Activated B cell treated with CpG ODN at 0.5 μM for 24 hours (primary cell): ENCODE data around the gene TSR1. TPM values are rescaled to one million over a fixed set of nuclear protein-coding genes. Genes with fewer than 3 reads are reported as not detected.

ENCODE experiments used
- ATAC-seq: fragments of 200-7000 bp; cut with Tn5 transposase; one replicate; pipeline ENCODE4 v1.10.0; 2021; ENCODE audit warnings: low read depth, mild to moderate bottlenecking, moderate library complexity
- CTCF ChIA-PET: fragments of 350-600 bp; sonication (Branson Sonifier 250); formaldehyde crosslinking; loops from one replicate; lab custom pipeline; 2021; ENCODE audit warnings: antibody characterized with exemption; lab: Charles Lee
- POLR2A ChIA-PET: fragments of 350-600 bp; sonication (Branson Sonifier 250); formaldehyde crosslinking; loops from one replicate; lab custom pipeline; 2021; ENCODE audit warnings: antibody characterized with exemption; lab: Charles Lee
- DNase-seq: peaks from one replicate; pipeline ENCODE4 v3.0.0; 2022
- H3K27ac Mint-ChIP-seq: one replicate; pipeline ENCODE4 v1.8.0; 2020; ENCODE audit warnings: mixed read lengths
- H3K27me3 Mint-ChIP-seq: one replicate; pipeline ENCODE4 v1.8.0; 2021; ENCODE audit warnings: mixed read lengths
- H3K36me3 Mint-ChIP-seq: one replicate; pipeline ENCODE4 v1.8.0; 2021; ENCODE audit warnings: low read depth, mixed read lengths
- H3K4me1 Mint-ChIP-seq: one replicate; pipeline ENCODE4 v1.8.0; 2021; ENCODE audit warnings: mixed read lengths
- H3K4me3 Mint-ChIP-seq: one replicate; pipeline ENCODE4 v1.8.0; 2020; ENCODE audit warnings: mild to moderate bottlenecking, mixed read lengths
- H3K9me3 Mint-ChIP-seq: one replicate; pipeline ENCODE4 v1.8.0; 2020; ENCODE audit warnings: mixed read lengths
- intact Hi-C: fragments of 100-400 bp; cut with micrococcal nuclease; formaldehyde crosslinking; loops from one replicate; pipeline ENCODE4 v1.15.1; 2024
- total RNA-seq: library from RNA; stranded (reverse); gene quantifications from 2 replicates; pipeline ENCODE4 v1.2.3, GENCODE V29; 2022
- TF ChIP-seq, protein P1 (sequence below): fragments of 200-600 bp; IDR thresholded peaks from one replicate; pipeline ENCODE4 v1.8.0; 2022; ENCODE audit warnings: antibody characterized with exemption, mild to moderate bottlenecking

The TSR1 gene
- total RNA-seq, 1 donor from 2014 or later = 48.5 TPM

GRCh38 chr17:2372681-2373080 lies 36.4 kb upstream of the TSR1 start:
- POLR2A ChIA-PET = no interaction called here
- Mint-ChIP-seq H3K4me1 (no peaks in the 10 kb centered on the region), H3K9me3 (no peaks in the 10 kb centered on the region), H3K4me3 (no peak overlapping the region), H3K27me3 (no peaks in the 10 kb centered on the region), H3K36me3 (peaks cover 37% of the 10 kb centered on the region), H3K27ac (no peak overlapping the region)
- CTCF ChIA-PET = no interaction called here
- intact Hi-C loops = no loop called here
- TF ChIP-seq, protein P1, sequence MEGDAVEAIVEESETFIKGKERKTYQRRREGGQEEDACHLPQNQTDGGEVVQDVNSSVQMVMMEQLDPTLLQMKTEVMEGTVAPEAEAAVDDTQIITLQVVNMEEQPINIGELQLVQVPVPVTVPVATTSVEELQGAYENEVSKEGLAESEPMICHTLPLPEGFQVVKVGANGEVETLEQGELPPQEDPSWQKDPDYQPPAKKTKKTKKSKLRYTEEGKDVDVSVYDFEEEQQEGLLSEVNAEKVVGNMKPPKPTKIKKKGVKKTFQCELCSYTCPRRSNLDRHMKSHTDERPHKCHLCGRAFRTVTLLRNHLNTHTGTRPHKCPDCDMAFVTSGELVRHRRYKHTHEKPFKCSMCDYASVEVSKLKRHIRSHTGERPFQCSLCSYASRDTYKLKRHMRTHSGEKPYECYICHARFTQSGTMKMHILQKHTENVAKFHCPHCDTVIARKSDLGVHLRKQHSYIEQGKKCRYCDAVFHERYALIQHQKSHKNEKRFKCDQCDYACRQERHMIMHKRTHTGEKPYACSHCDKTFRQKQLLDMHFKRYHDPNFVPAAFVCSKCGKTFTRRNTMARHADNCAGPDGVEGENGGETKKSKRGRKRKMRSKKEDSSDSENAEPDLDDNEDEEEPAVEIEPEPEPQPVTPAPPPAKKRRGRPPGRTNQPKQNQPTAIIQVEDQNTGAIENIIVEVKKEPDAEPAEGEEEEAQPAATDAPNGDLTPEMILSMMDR = no peak
- no peak for ATAC-seq
- DNase-seq = no peak

DNA sequence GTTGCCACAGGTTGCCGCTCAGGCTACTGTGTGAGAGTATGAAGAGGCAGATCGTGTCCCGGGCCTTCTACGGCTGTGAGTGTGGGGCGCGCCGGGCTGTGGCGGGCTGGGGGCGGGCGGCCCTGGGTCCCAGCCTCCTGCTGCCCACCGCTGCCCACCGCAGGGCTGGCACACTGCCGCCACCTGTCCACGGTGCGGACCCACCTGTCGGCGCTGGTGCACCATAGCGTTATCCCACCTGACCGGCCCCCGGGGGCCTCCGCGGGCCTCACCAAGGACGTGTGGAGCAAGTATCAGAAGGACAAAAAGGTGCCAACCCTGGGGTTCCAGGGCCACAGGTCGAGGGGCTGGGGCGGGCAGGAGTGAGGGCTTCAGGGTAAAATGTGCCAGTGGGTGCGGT lies 35.9 kb upstream of the TSR1 start:
- no peak overlapping the region for H3K4me3 Mint-ChIP-seq
- no peaks in the 10 kb centered on the region for H3K27me3 Mint-ChIP-seq
- POLR2A ChIA-PET = no interaction called here
- H3K27ac Mint-ChIP-seq = no peak overlapping the region
- no peaks in the 10 kb centered on the region for H3K9me3 Mint-ChIP-seq
- no peaks in the 10 kb centered on the region for H3K4me1 Mint-ChIP-seq
- DNase-seq = no peak
- intact Hi-C loops = no loop called here
- H3K36me3 Mint-ChIP-seq = peaks cover 34% of the 10 kb centered on the region
- CTCF ChIA-PET = no interaction called here
- TF ChIP-seq, protein P1 = no peak
- no peak for ATAC-seq

DNA sequence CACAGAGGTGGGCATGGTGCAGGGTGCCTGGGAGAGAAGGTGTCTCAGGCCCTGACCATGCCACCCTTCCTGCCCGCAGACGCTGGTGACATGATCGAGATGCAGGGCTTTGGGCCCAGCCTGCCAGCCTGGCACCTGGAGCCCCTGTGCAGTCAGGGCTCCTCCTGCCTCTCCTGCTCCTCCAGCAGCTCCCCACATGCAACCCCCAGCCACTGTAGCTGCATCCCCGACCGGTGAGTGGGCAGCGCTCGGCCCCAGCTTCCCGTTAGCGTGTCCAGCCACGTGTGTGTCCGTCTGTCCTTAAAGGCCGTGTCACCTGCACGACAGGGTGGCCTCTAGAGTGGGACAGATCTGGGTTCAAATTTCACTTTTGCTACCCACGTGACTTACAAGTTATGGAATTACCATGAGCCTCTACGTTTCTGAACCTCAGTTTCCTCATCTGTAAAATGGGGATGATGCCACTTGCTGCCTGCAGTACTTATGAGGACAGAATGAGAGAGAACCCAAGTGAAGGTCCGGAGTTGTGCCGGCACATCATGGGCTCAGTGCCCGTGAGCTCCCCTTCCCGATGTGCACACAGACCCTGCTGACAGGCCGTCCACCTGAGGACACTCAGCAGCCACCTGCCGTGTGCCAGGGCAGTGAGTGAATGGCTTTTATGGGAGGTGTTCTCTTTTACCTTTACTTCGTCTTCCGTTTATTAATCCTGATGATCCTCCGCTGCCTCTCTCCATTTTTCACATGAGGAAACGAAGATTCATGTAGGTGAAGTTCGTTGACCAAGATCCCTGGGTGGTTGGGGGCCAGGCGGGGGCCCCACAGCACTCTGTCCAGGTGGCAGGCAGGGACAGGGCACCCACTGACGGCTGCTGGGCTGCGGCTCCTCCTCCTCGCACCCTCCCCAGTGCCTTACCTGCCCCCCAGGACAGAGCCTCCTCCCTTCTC lies 35.2 kb upstream of the TSR1 start:
- Mint-ChIP-seq H3K27ac (no peak overlapping the region), H3K4me3 (no peak overlapping the region), H3K9me3 (no peaks in the 10 kb centered on the region), H3K36me3 (peaks cover 32% of the 10 kb centered on the region), H3K4me1 (no peaks in the 10 kb centered on the region), H3K27me3 (no peaks in the 10 kb centered on the region)
- TF ChIP-seq, protein P1 = no peak
- ATAC-seq (no peak), DNase-seq (no peak)
- CTCF ChIA-PET = interaction anchor here (3.4 kb wide), 1 partner anchor 45 kb away, joined by 12 read pairs; no protein-coding TSS in a partner anchor
- intact Hi-C loops = no loop called here
- POLR2A ChIA-PET = no interaction called here

DNA sequence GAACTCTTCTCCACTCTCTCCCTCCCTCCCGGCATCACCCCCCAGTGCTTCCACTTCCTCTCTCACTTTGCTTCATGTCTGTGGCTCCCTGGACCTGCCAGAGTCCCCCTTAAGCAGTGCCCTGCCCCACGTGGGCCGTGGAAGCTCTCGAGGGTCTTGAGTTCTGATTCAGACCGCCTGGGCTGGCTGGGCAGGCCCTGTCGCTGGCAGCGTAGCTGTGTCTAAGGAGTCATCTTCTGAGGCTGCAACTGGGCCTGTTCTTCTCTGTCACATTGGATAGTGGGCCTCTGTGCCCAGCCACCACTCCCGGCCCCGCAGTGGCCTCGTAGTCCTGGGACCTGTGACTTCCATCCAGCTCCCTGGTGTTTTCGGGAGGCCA lies 33.9 kb upstream of the TSR1 start:
- H3K4me1 Mint-ChIP-seq = no peaks in the 10 kb centered on the region
- intact Hi-C loops = no loop called here
- POLR2A ChIA-PET = no interaction called here

More for the DNA sequence above, 33.9 kb upstream of the TSR1 start:
- ATAC-seq (no peak), DNase-seq (no peak)
- H3K4me3 Mint-ChIP-seq = no peak overlapping the region
- no peak overlapping the region for H3K27ac Mint-ChIP-seq
- H3K9me3 Mint-ChIP-seq = no peaks in the 10 kb centered on the region
- TF ChIP-seq, protein P1 = no peak
- H3K27me3 Mint-ChIP-seq = no peaks in the 10 kb centered on the region
- CTCF ChIA-PET = interaction anchor here (3.4 kb wide), 1 partner anchor 46 kb away, joined by 12 read pairs; no protein-coding TSS in a partner anchor
- H3K36me3 Mint-ChIP-seq = peaks cover 31% of the 10 kb centered on the region
